Measurements from ENCODE around the gene ZDHHC8. TPM values are rescaled to one million over a fixed set of nuclear protein-coding genes. Genes with fewer than 3 reads are reported as not detected.

Gene ZDHHC8, protein sequence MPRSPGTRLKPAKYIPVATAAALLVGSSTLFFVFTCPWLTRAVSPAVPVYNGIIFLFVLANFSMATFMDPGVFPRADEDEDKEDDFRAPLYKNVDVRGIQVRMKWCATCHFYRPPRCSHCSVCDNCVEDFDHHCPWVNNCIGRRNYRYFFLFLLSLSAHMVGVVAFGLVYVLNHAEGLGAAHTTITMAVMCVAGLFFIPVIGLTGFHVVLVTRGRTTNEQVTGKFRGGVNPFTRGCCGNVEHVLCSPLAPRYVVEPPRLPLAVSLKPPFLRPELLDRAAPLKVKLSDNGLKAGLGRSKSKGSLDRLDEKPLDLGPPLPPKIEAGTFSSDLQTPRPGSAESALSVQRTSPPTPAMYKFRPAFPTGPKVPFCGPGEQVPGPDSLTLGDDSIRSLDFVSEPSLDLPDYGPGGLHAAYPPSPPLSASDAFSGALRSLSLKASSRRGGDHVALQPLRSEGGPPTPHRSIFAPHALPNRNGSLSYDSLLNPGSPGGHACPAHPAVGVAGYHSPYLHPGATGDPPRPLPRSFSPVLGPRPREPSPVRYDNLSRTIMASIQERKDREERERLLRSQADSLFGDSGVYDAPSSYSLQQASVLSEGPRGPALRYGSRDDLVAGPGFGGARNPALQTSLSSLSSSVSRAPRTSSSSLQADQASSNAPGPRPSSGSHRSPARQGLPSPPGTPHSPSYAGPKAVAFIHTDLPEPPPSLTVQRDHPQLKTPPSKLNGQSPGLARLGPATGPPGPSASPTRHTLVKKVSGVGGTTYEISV
- total RNA-seq: 8.9 and 12.6 TPM in 2 replicates

DNA sequence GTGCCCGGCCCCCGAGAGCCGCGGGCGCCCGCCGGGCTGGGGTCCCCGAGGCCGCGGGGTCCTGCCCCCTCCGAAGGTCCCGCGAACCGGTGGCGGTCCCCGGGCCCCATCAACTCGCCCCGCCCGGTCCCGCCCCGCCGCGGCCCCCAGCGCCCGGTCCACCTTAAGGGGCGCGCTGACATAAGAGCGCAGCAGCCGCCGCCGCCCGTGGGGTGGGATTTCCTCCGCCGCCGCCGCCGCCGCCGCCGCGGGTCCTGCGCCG, at the start of gene ZDHHC8:
ZDHHC8 (plus strand) TSS at position 208 of the 262 bp plus-strand sequence. CDS start 144 bp downstream, outside the sequence.

DNA sequence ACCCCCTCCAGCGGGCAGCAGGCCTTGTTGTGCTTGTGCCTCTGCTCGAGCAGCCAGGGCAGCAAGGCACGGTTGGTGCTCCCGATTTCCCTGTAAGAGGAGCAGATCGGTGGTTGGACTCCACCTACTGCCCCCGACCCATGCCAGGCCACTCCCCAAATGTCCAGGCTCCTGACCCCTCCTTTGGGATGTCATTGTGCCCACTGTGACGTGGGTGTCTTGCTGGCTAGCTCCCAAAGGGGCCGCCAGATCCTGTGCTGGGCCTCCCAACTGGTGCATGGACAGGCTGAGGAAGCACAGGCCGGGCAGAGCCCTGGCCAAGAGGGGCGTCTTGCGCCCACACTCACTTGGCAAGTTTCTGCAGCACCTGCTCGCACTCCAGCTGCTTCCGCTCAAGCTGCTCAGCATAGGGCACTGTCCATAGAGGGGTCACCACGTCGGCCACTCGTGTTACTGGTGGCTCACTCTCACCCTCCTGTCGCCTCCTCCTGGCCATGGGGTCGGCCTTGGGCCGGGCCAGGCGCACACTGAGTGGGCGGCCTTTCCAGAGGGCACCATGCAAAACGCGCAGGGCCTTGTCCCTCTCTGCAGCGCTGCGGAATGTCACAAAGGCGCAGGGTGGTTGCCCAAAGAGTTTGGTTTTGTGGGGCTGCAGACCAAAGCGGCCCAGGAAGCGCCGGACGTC, 15.8 kb upstream of the ZDHHC8 start, which contains the start of gene RANBP1:
RANBP1 (plus strand) TSS at position 414 of the 685 bp plus-strand sequence; CDS start at position 495, 81 bp downstream.

DNA sequence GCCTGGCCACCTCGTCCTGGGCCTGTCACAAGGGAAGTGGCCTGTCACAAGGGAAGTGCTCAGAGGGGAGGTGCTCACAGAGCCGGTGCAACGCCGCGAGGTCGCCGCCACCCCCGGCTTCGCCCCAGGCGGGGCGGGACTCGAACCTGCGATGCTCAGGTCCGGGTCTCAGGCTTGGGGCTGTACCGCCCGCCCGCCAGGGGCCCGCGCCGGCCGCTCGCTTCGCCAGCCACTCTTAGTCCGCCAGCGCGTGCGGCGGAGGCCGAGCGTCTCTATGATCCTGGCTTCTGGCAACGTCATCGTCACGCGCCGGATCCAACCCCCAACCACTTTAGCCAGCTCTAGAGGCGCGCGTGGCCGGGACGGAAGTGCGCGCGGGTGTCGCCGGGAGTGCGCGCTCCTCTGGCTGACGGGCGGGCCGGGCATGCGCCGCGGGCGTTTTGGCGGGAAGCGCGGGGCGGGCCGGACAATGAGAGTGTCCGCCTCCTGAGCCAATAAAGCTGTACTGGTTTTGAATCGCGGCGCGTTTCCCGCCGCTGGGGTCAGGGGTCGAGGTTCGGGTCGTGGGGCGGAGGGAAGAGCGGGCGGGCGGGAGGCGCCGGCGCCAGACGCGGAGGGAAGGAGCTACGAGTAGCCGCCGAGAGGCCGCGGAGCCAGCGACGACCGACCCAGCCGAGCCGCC, 14.5 kb upstream of the ZDHHC8 start, which contains the start of gene TRMT2A:
TRMT2A (minus strand) TSS at position 276 of the 682 bp plus-strand sequence. CDS start 320 bp downstream, outside the sequence.

DNA sequence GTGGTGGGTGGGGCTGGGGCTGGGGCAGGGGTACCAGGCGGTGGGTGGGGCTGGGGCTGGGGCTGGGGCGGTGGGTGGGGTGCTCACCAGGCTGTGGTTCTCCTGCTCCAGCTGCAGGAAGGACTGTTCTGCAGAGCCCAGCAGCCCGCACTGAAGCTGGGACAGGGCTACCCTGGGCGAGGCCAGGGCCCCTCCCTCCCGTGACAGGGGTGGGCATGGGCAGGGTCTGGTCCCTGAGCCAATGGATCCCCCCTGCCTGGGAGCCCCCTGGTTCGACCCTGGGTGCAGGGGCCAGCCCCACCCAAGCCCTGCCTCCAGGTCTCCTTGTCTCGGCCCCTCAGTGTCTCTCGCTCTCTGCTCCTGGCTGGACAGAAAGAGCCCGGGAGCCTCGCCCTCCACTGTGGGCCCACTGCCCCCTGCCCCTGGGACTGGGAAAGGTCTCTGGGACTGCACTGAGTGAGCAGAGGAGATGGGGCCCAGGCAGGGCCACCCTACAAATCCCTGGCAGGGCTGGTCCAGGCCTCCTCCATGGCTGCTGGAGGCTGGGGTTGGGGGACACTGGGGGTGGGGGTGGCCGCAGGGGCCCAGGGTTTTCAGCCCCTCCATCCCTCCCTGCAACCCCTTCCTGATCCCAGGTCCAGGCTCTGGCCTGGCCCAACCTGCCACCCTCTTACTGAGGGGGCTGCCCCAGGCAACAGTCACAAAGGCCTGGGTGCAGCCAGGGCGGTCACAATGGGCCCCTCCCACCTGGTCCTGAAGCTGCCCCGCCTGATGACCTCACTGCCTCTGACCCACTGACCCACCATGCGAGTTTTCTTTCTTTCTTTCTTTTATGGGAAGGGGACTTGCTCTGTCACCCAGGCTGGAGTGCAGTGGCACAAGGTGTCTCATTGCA, 19.0 kb downstream of the ZDHHC8 start, which contains the start of gene CCDC188:
CCDC188 (minus strand) TSS at position 675 of the 895 bp plus-strand sequence; CDS start at position 606, 69 bp downstream.

Small RNA genes lying within 50 kb of the gene (small RNA-seq; reads per million reads assigned to genes)
- gene MIR6816 (not detected), gene RF00599 (not detected)

Other genes with a start within 250 kb of the ZDHHC8 start
- gene COMT, start 190.0 kb upstream of the ZDHHC8 start, total RNA-seq: 192 and 306 TPM in 2 replicates
- gene TXNRD2, start 190.0 kb upstream of the ZDHHC8 start, total RNA-seq: 21.6 and 30.7 TPM in 2 replicates
- 5.9 and 13.6 TPM in 2 replicates for gene ARVCF, start 115.0 kb upstream of the ZDHHC8 start, total RNA-seq
- gene TANGO2, start 110.7 kb upstream of the ZDHHC8 start, total RNA-seq: 19.6 and 45.2 TPM in 2 replicates
- gene DGCR8, start 51.6 kb upstream of the ZDHHC8 start, total RNA-seq: 28.0 and 44.8 TPM in 2 replicates
- 92.3 and 142 TPM in 2 replicates for gene RANBP1, start 15.7 kb upstream of the ZDHHC8 start, total RNA-seq
- 52.6 and 56.0 TPM in 2 replicates for gene TRMT2A, start 14.6 kb upstream of the ZDHHC8 start, total RNA-seq
- not detected in 2 replicates for gene CCDC188, start 19.3 kb downstream of the ZDHHC8 start, total RNA-seq
- 2.0 and 4.8 TPM in 2 replicates for gene RTN4R, start 136.5 kb downstream of the ZDHHC8 start, total RNA-seq
- gene DGCR6L, start 188.3 kb downstream of the ZDHHC8 start, total RNA-seq: 67.5 and 73.3 TPM in 2 replicates

Data from placental epithelial cell (primary cell).